Measurements from ENCODE around the gene KCNK5.

DNA sequence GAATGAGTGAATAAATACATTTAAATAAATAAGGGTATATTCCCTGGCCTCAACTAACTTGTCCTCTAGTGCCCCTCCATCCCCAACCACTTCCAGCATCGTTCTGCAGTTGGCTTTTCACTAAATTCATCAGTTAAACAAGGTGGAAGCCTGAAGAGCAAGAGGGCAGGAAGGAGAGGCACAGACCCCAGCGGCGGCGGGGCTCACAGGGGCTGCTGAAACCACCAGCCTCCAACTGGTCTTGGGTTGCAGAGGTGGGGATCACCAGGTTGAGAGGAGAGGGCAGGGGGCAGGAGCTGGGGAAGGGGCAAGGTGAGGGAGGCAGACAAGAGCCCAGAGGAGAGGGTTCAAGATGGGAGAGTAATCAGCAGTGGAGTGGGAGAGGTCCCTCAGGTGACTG, 27.1 kb downstream of the KCNK5 start:
- no peak for TF ChIP-seq EZH2 (IDR thresholded peaks at IDR 0.05)
- no peak for TF ChIP-seq POLR2AphosphoS5 (IDR thresholded peaks at IDR 0.05; ENCODE audit: borderline replicate concordance, low read depth, low read length)
